ENCODE data around the gene ANKRD6.

ANKRD6 gene

DNA sequence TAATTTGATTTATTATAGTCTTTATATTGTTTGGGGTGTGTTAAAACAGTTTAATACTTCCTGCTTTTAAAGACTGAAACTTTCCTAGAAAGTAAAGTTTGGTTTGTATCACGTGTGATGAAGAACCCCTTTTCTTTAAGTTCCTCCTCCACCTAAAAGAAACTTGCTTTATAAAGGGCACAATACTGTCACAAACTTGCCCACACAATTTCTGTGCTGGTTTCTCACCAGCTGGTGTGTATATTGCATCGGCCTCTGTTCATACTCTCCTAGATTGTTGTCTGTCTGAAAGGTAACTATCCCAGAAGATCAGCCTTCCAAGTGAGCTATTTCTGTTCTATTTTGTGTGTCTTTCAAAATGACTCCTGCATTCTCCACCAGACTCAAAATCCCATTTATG is 46.9 kb downstream of the ANKRD6 start:
- H3K4me3 Mint-ChIP-seq: peak overlapping the region in 1 of 2 donors; percentile 26
- H3K9me3 Mint-ChIP-seq: no peaks in the 10 kb centered on the region
- peaks cover 16% of the 10 kb centered on the region for H3K4me1 Mint-ChIP-seq
- H3K27me3 Mint-ChIP-seq: no peaks in the 10 kb centered on the region
- DNase-seq: no peak
- peak overlapping the region in 1 of 2 donors; percentile 30 for H3K27ac Mint-ChIP-seq
- no peak for ATAC-seq

DNA sequence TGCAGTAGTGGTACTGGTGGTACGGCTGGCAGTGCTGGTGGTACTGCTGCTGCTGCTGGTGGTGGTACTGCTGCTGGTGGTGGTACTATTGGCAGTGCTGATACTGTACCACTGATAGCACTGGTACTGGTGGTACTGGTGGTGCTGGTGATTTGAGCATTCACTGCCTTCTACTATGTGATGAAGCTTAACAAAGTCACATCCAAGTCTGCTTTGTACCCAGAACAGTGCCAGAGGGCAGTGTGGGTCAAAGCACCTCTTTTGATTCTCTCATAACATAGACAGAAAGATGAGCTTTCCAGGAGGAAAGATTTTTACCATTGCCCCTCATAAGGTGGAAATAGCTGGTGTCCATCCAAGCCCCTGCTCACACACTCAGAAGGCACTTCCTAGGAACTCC is 48.7 kb downstream of the ANKRD6 start:
- ATAC-seq (no peak), DNase-seq (no peak)
- H3K4me1 Mint-ChIP-seq: peaks cover 6% of the 10 kb centered on the region
- no peak overlapping the region for H3K4me3 Mint-ChIP-seq
- no peaks in the 10 kb centered on the region for H3K27me3 Mint-ChIP-seq
- no peak overlapping the region for H3K27ac Mint-ChIP-seq
- no peaks in the 10 kb centered on the region for H3K9me3 Mint-ChIP-seq

DNA sequence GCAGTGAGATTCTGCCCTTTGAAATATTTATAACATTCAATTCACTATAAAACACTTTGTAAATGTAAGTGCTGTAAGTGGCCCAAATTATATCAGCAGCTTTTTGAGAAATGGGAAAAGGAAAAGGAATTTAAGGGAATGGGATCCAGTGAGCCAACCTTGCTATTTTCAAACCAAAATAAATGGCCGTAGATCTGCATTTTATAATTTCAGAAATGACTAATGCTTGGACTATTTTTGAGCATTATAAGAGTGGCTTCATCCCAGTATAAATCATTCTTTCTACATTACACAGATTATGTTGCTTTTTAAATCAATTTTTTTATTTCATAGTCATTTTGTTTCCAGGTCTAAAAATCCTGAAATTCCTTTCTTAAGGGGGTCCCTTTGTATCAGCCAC is 49.2 kb downstream of the ANKRD6 start:
- Mint-ChIP-seq H3K4me1 (peaks cover 6% of the 10 kb centered on the region), H3K4me3 (no peak overlapping the region), H3K9me3 (no peaks in the 10 kb centered on the region), H3K27me3 (no peaks in the 10 kb centered on the region), H3K27ac (no peak overlapping the region)
- ATAC-seq (no peak), DNase-seq (no peak)

DNA sequence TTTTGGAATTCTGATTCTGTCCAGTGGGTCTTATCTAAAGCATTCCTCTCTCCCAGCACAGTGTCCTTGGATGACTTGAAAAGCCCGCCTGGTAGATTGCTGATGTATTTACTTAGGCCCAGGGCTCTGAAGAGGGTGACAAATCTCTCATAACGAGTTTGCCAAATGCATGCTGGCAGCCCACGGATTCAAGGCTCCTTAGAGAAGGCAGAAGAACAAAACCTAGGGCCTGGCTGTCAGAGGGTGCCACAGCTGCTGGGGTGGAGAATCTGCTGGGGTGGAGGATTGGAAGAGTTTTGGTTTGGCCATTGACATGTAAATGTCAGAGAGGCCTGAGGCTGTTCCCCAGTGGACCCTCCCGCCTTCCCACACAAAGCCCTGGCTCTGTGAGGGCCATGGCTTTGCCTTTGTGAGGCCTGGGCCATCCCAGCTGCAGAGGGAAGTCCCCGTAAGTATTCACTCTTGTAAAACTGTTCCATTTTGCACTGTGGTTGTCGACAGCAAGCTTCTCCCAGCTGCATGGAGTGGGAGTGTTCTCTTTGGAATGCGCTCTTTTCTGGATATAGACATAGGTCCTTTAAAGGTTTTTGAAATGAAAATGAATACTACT is 50.3 kb downstream of the ANKRD6 start:
- DNase-seq: no peak
- no peak overlapping the region for H3K27ac Mint-ChIP-seq
- peaks cover 6% of the 10 kb centered on the region for H3K4me1 Mint-ChIP-seq
- H3K9me3 Mint-ChIP-seq: no peaks in the 10 kb centered on the region
- no peak for ATAC-seq
- no peak overlapping the region for H3K4me3 Mint-ChIP-seq
- no peaks in the 10 kb centered on the region for H3K27me3 Mint-ChIP-seq

DNA sequence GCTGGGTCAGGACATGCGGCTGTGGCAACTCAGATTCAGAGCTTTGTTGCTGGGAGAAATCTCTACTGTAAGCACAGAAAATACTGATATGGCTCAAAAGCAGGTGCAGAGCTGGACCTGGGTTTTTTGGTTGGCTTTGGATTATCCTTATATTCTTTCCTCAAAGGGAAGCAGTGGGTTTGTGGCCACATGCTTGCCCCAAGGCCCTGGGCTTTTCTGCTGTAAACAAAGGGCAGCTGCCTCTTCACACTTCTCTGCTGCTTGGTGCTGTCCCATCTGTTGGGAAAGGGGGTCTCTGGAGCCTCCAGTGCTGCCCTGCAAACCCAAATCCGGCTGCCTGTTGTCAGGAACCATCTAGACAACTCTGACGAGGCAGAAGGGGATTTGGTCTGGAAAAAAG is 52.4 kb downstream of the ANKRD6 start:
- Mint-ChIP-seq H3K27me3 (no peaks in the 10 kb centered on the region), H3K4me1 (peaks cover under 1% of the 10 kb centered on the region), H3K4me3 (no peak overlapping the region), H3K9me3 (no peaks in the 10 kb centered on the region), H3K27ac (no peak overlapping the region)
- DNase-seq: no peak
- ATAC-seq: no peak

DNA sequence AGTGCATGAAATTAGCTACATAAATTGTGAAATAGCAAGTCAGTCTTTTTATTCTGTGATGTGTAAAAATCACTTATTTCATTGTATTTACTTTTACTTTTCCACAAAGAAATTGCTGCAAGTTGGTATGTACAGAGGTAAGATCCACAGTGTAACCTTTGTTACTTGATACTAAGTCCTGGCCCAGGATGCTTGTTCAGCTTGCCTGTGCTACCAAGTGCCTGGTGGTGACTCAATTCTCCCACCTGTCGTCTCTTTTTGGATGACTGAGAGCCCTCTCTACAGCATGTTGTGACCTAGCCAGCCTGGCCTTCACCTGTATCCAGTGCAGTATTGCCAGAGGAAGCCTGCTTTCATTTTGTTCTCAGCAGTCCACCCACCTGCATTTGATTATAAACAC is 54.9 kb downstream of the ANKRD6 start:
- H3K4me1 Mint-ChIP-seq: no peaks in the 10 kb centered on the region
- ATAC-seq: peak; percentile 50
- no peaks in the 10 kb centered on the region for H3K27me3 Mint-ChIP-seq
- H3K4me3 Mint-ChIP-seq: no peak overlapping the region
- H3K27ac Mint-ChIP-seq: no peak overlapping the region
- no peak for DNase-seq
- no peaks in the 10 kb centered on the region for H3K9me3 Mint-ChIP-seq

DNA sequence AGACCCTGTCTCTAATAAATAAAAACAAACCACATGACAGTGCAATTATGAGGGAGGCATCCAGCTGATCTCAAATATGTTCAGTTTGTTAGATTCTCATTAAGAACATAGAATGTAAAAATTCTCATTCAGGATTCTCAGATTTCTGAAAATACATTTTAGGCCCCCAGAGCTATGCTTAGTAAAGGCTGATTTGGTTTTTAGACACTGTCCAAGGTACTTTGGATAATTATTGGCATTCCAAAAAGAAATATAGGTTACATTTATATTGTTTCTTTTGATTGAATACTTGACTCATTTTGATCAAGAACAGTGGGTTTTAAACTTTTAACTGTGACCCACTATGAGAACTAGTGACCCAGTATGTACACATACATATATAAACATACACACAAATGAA is 55.5 kb downstream of the ANKRD6 start:
- no peak for ATAC-seq
- H3K4me3 Mint-ChIP-seq: no peak overlapping the region
- H3K9me3 Mint-ChIP-seq: no peaks in the 10 kb centered on the region
- H3K4me1 Mint-ChIP-seq: no peaks in the 10 kb centered on the region
- no peak for DNase-seq
- H3K27ac Mint-ChIP-seq: no peak overlapping the region
- H3K27me3 Mint-ChIP-seq: no peaks in the 10 kb centered on the region

DNA sequence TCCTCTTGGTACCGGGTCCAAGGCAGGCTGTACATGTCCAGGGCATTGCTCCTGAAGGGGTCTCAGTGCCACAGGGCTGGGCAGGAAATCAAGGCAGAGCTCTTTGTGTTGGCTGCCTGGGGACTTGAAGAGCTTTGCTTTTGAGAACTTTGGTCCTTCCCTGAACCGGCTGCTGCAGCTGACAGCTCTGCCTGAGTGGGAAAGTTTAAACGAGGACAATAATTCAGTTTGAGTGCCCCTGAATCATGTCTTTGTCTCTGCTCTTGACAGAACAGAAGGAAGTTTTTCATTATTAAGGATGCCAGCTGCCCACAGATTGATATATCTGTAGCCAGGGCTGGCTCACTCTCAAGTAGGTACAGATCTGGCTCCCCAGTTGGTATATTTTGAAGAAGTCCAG is 56.1 kb downstream of the ANKRD6 start:
- Mint-ChIP-seq H3K9me3 (no peaks in the 10 kb centered on the region), H3K4me3 (no peak overlapping the region), H3K27ac (no peak overlapping the region), H3K27me3 (no peaks in the 10 kb centered on the region), H3K4me1 (no peaks in the 10 kb centered on the region)
- ATAC-seq (no peak), DNase-seq (no peak)

DNA sequence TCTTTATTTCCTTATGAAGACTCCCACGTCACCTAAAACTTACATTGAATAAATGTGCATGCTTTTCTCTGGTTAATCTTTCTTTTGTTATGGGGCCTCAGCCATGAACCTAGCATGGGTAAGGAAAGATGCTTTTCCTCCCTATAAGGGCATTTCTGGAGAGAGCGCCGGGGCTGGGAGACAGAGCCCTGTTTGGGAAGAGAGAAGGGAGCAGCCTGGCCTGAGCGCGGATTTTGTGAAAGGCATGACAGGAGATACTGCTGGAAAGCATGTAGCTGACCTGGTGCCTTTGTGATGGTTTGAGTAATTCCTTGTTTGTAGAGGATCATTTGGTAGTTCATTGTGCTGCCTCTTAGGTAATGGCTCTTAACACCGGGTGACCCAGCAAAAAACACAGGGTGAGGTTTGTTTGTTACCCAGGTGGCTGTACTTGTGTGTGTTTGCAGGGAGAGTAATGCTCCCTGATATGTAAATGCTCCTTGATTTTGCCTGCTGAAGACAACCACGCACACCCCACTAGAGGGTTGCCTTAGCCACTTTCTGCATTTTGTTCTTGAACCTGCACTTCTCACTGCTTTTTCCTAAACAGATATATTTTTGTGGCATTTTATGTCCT is 59.2 kb downstream of the ANKRD6 start:
- Mint-ChIP-seq H3K4me3 (no peak overlapping the region), H3K27ac (no peak overlapping the region)
- DNase-seq: no peak

DNA sequence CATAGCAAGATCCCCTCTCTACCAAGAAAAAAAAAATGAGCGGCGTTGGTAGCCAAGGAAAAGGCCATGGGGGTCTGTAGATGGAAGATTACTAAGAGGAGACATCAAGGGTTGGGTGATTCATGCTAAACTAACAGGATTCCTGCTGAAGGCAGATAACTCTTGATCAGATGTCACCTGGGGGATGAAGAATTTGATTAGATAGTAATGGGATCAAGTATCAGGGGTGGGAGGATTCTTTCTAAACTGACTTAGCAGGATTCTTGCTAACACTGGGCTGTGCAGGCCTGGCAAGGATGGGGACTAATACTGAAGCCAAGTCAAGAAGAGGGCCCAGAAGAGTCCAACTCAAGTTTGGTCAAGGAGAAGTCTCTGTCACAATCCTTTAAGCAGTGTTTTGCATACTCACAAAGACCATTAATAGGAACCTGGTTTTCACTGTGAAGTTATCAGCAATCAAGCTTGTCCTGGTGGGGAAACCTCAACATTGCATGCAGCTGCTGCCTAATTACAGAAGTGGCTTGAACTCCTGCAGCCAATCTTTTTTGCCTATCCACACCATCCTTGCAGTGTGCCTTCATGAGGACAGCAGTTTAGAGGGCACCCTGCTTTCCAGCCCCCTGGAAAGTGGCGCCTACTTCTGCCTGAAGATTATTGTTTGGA is 61.3 kb downstream of the ANKRD6 start:
- no peaks in the 10 kb centered on the region for H3K4me1 Mint-ChIP-seq
- ATAC-seq: no peak
- peak overlapping the region in 1 of 2 donors; percentile 15 for H3K27ac Mint-ChIP-seq
- no peaks in the 10 kb centered on the region for H3K9me3 Mint-ChIP-seq
- H3K4me3 Mint-ChIP-seq: no peak overlapping the region
- no peaks in the 10 kb centered on the region for H3K27me3 Mint-ChIP-seq
- no peak for DNase-seq

More for the DNA sequence above, 59.2 kb downstream of the ANKRD6 start:
- Mint-ChIP-seq H3K27me3 (no peaks in the 10 kb centered on the region), H3K4me1 (no peaks in the 10 kb centered on the region), H3K9me3 (no peaks in the 10 kb centered on the region)
- no peak for ATAC-seq

DNA sequence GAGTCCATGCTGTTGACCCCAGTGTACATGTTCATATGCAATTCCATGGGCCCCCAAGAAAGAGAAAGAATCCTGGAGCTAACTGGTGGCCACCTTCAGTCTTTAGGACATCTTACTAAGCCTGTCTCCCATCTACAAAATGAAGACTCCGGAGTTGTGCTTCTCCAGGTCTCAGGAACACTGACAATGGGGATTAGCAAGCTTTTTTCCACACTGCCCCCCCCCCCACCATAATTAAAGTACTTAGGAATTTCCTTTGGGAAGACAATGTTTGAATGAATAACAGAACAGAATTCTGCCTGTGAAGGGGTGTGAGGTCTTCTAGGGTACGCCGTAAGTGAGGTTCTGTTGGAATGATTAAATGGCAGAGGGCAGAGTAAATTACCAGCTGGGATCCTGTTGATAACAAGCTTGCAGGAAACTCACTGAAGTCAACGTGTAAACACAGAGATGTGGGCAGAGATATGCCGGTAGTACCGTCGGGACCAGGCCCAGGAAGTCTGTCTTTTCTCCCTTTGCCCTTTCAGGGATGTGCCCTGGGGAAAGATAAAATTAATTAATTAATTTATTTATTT is 63.1 kb downstream of the ANKRD6 start:
- no peaks in the 10 kb centered on the region for H3K9me3 Mint-ChIP-seq
- no peak for ATAC-seq
- no peak overlapping the region for H3K4me3 Mint-ChIP-seq
- DNase-seq: no peak
- no peaks in the 10 kb centered on the region for H3K4me1 Mint-ChIP-seq
- no peak overlapping the region for H3K27ac Mint-ChIP-seq
- H3K27me3 Mint-ChIP-seq: no peaks in the 10 kb centered on the region

DNA sequence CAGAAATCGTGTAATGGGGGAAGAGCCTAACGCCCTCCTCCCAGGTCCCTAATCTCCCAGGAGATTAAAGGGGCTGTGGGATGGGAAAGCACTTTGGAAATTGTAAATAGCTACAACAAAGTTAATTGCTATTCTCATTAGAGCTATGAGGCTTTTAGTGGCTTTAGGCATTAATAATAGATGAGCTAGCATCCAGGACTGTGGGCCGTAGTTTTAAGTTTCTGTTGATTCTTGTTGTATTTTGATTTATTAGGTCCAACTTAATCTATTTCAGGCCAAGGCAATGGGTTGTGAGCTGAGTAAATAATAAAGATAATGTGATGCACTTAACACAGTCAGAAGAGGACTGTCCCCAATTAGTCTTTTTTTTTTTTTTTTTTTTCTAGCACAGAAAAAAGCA is 67.7 kb downstream of the ANKRD6 start:
- DNase-seq (no peak), ATAC-seq (no peak)
- Mint-ChIP-seq H3K9me3 (no peaks in the 10 kb centered on the region), H3K27ac (no peak overlapping the region), H3K4me1 (no peaks in the 10 kb centered on the region), H3K4me3 (no peak overlapping the region), H3K27me3 (no peaks in the 10 kb centered on the region)

DNA sequence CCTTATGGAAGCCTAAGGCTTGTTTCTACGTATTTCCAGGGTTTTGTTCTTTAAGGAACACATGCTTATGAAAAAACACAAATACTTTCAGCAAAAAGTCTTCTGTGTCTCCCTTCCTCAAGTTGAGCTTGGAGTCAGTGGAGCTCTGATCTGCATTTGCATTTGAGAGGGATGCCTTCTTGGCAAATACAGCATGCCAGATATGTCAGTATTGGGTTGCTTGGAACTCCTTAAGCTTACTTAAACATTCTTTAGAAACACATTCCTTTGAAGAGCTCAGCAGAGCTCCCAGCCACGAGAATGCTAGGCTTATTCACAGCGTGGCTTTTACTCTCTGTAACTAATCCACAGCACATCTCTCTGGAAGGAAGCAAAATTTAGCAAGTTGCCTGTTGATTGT is 68.3 kb downstream of the ANKRD6 start:
- Mint-ChIP-seq H3K9me3 (no peaks in the 10 kb centered on the region), H3K27me3 (no peaks in the 10 kb centered on the region), H3K4me1 (no peaks in the 10 kb centered on the region), H3K27ac (no peak overlapping the region), H3K4me3 (no peak overlapping the region)
- no peak for DNase-seq
- no peak for ATAC-seq

DNA sequence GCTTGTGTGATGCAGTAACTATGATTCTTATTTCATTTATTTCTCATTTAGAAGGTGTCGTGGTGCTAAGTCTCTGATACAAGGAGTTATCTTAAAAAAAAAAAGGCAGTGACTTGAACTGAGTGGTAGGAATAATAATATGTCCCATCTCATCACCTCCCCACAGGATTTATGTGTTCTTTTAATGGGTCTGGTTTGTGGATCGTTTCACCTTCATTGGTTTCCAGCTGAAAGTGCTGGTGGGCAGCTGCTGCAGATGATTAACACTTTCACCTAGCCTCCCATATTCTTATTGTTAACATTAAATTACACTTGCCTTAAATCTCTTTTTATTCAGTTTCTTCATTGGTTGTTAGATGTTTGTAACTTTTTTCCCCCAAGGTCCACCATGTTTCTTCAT is 68.8 kb downstream of the ANKRD6 start:
- ATAC-seq (no peak), DNase-seq (no peak)
- no peaks in the 10 kb centered on the region for H3K27me3 Mint-ChIP-seq
- no peak overlapping the region for H3K4me3 Mint-ChIP-seq
- H3K9me3 Mint-ChIP-seq: no peaks in the 10 kb centered on the region
- H3K4me1 Mint-ChIP-seq: no peaks in the 10 kb centered on the region
- no peak overlapping the region for H3K27ac Mint-ChIP-seq

DNA sequence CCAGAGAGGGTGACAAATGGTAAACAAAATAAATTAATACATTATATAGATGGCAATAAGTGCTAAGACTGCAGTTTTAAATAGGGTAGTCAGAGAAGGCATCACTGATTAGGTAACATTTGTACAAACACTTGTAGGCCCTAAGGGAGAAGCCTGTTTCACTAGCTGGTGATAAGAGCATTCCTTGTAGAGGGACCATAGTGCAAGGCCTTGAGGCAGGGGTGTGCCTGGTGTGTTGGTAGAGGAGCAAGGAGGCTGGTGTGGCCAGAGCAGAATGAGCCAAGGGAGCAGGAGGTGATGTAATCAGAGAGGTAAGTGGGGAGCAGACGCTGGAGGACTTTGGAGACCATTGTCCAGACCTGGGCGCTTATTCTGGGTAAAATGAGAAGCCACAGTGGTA is 70.7 kb downstream of the ANKRD6 start:
- H3K9me3 Mint-ChIP-seq: no peaks in the 10 kb centered on the region
- ATAC-seq (no peak), DNase-seq (no peak)
- no peak overlapping the region for H3K4me3 Mint-ChIP-seq
- H3K4me1 Mint-ChIP-seq: no peaks in the 10 kb centered on the region
- no peaks in the 10 kb centered on the region for H3K27me3 Mint-ChIP-seq
- H3K27ac Mint-ChIP-seq: peak overlapping the region in 1 of 2 donors; percentile 4

DNA sequence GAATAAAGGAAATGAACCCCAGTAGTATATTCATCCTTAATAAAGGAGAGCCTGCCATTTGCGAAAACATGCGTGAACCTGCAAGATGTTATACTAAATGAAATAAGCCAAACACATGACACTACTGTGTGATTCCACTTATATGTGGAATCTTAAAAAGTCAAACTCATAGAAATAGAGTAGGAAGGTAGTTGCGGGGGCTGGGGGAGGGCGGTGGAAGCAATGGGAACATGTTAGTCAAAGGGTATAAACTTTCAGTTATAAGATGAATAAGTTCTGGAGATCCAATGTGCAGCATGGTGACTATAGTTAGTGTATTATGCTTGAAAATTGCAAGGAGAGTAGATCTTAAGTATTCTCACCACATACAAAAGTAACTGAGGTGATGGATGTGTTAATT is 72.9 kb downstream of the ANKRD6 start:
- DNase-seq: no peak
- Mint-ChIP-seq H3K27me3 (no peaks in the 10 kb centered on the region), H3K27ac (no peak overlapping the region), H3K4me3 (no peak overlapping the region), H3K4me1 (no peaks in the 10 kb centered on the region), H3K9me3 (no peaks in the 10 kb centered on the region)
- ATAC-seq: no peak

Data from stimulated activated naive CD8-positive, alpha-beta T cell treated with anti-CD3 and anti-CD28 coated beads, Interleukin-15, amount 100 ng/mL, for 72 hours (primary cell).